HCT116 (cell line): ENCODE results near the gene LMBR1L. TPM values are rescaled to one million over a fixed set of nuclear protein-coding genes. Genes with fewer than 3 reads are reported as not detected.

ENCODE experiments used
- ATAC-seq: fragments of 200-7000 bp; cut with Tn5 transposase; 2 replicates; pipeline ENCODE4 v1.9.1; 2020; ENCODE audit warnings: mild to moderate bottlenecking, moderate library complexity
- BruUV-seq: library from RNA; stranded (reverse); fragments of 400-500 nt; replicated peaks from 2 replicates; lab custom pipeline; 2021; lab: Mats Ljungman, UMichigan
- CTCF ChIA-PET: fragments of 300-600 bp; sonication (Branson Sonifier 250); formaldehyde crosslinking; loops from one replicate; lab custom pipeline; 2021; ENCODE audit warnings: antibody characterized with exemption; lab: Charles Lee
- POLR2A ChIA-PET: fragments of 300-600, 350-600 bp; sonication (Branson Sonifier 250); formaldehyde crosslinking; loops from one replicate; lab custom pipeline; 2021; ENCODE audit warnings: antibody characterized with exemption; lab: Charles Lee
- RAD21 ChIA-PET, 2 experiments: fragments of 300-600 bp; sonication (Branson Sonifier 250); formaldehyde crosslinking; loops; one replicate each; lab custom pipeline; 2023; ENCODE audit warnings: low total read pairs in 2 of 2; ENCODE audit not compliant: uncharacterized antibody in 2 of 2, unreplicated experiment in 2 of 2, low non-redundant PET in 1 of 2; lab: Charles Lee
- DNase-seq: peaks from one replicate; pipeline ENCODE4 v3.0.0-alpha.2; 2010; ENCODE audit warnings: low read depth, low spot score
- H2AFZ ChIP-seq: fragments of 200-600 bp; shearing (Covaris generic), sonication (generic); 2 replicates; pipeline ENCODE4 v1.6.1; 2017; ENCODE audit warnings: low read depth, mixed run types, mixed read lengths, antibody characterized with exemption, low read length; ENCODE audit not compliant: poor library complexity, severe bottlenecking
- H3K27ac ChIP-seq: 2 replicates; pipeline ENCODE4 v1.5.1; 2012; ENCODE audit warnings: low read depth, low read length
- H3K27me3 ChIP-seq: fragments of 200-600 bp; sonication (generic); 2 replicates; pipeline ENCODE4 v1.6.1; 2016; ENCODE audit warnings: mixed run types, low read length, mixed read lengths; ENCODE audit not compliant: insufficient read depth
- H3K36me3 ChIP-seq, 2 experiments: fragments of 200-500 bp in 1 of 2; fragments of 200-600 bp in 1 of 2; sonication (Bioruptor generic) in 1 of 2; sonication (generic) in 1 of 2; 2 replicates each; pipeline versions ENCODE4 v1.5.1 to v1.6.1; 2014 to 2016; ENCODE audit warnings: low read length in 2 of 2, inconsistent platforms in 1 of 2, mixed read lengths in 1 of 2, mixed run types in 1 of 2; ENCODE audit not compliant: insufficient read depth in 2 of 2, control insufficient read depth in 1 of 2
- H3K4me1 ChIP-seq, 2 experiments: fragments of 200-600 bp in 1 of 2; sonication (generic) in 1 of 2; 2 replicates each; pipeline versions ENCODE4 v1.5.1 to v1.6.1; 2012 to 2017; ENCODE audit warnings: low read length in 2 of 2, inconsistent platforms in 1 of 2, mild to moderate bottlenecking in 1 of 2, mixed read lengths in 1 of 2, mixed run types in 1 of 2, moderate library complexity in 1 of 2; ENCODE audit not compliant: insufficient read depth in 2 of 2, control insufficient read depth in 1 of 2
- H3K4me2 ChIP-seq: fragments of 200-600 bp; sonication (generic); 2 replicates; pipeline ENCODE4 v1.6.1; 2017; ENCODE audit warnings: mixed run types, low read length, mixed read lengths
- H3K4me3 ChIP-seq, 2 experiments: fragments of 200-600 bp in 1 of 2; sonication (generic) in 1 of 2; replicated peaks in 1 of 2; 2 replicates each; pipeline ENCODE4 v1.5.1; 2011 to 2016; ENCODE audit warnings: low read length in 2 of 2, control low read depth in 1 of 2, low read depth in 1 of 2, mild to moderate bottlenecking in 1 of 2, mixed read lengths in 1 of 2, mixed run types in 1 of 2
- H3K79me2 ChIP-seq: fragments of 200-600 bp; sonication (generic); 2 replicates; pipeline ENCODE4 v1.6.1; 2017; ENCODE audit warnings: mild to moderate bottlenecking, mixed run types, low read length, moderate library complexity, mixed read lengths; ENCODE audit not compliant: insufficient read depth
- H3K9ac ChIP-seq: fragments of 200-600 bp; sonication (generic); 2 replicates; pipeline ENCODE4 v1.6.1; 2016; ENCODE audit warnings: low read length, mixed read lengths
- H3K9me2 ChIP-seq: fragments of 200-600 bp; sonication (generic), shearing (Covaris generic); 2 replicates; pipeline ENCODE4 v1.6.1; 2017; ENCODE audit warnings: mixed run types, mild to moderate bottlenecking, moderate library complexity; ENCODE audit not compliant: insufficient read depth
- H3K9me3 ChIP-seq, 2 experiments: fragments of 200-500 bp in 1 of 2; fragments of 200-600 bp in 1 of 2; sonication (Bioruptor generic) in 1 of 2; sonication (generic) in 1 of 2; 2 replicates each; pipeline ENCODE4 v1.6.1; 2014 to 2017; ENCODE audit warnings: low read length in 2 of 2, mixed read lengths in 2 of 2, inconsistent platforms in 1 of 2, low read depth in 1 of 2, mild to moderate bottlenecking in 1 of 2, mixed run types in 1 of 2, moderate library complexity in 1 of 2; ENCODE audit not compliant: control insufficient read depth in 1 of 2, insufficient read depth in 1 of 2
- H4K20me1 ChIP-seq: fragments of 200-600 bp; sonication (generic), shearing (Covaris generic); 2 replicates; pipeline ENCODE4 v1.6.1; 2017; ENCODE audit warnings: mixed run types, mild to moderate bottlenecking, moderate library complexity; ENCODE audit not compliant: insufficient read depth
- ATF3 ChIP-seq: IDR thresholded peaks from 2 replicates; pipeline ENCODE4 v1.6.1; 2012
- CTCF ChIP-seq, 3 experiments: fragments of 200-600 bp in 1 of 3; sonication (generic) in 1 of 3; IDR thresholded peaks in 2 of 3; conservative IDR thresholded peaks in 1 of 3; 2 replicates each; pipeline ENCODE4 v1.5.1; 2012 to 2017; ENCODE audit warnings: low read depth in 2 of 3, low read length in 2 of 3, antibody characterized with exemption in 1 of 3, borderline replicate concordance in 1 of 3, control low read depth in 1 of 3, mild to moderate bottlenecking in 1 of 3, mixed read lengths in 1 of 3, mixed run types in 1 of 3, moderate library complexity in 1 of 3; ENCODE audit not compliant: insufficient read depth in 1 of 3
- ELF1 ChIP-seq: IDR thresholded peaks from 2 replicates; pipeline ENCODE4 v1.6.1; 2012; ENCODE audit warnings: low read depth, borderline replicate concordance
- EZH2phosphoT487 ChIP-seq: fragments of 200-600 bp; IDR thresholded peaks from 2 replicates; pipeline ENCODE4 v1.6.1; 2018; ENCODE audit warnings: antibody characterized with exemption, borderline replicate concordance
- FOSL1 ChIP-seq: IDR thresholded peaks from 2 replicates; pipeline ENCODE4 v1.6.1; 2012; ENCODE audit warnings: low read depth
- MAX ChIP-seq: IDR thresholded peaks from 2 replicates; pipeline ENCODE4 v1.6.1; 2012
- REST ChIP-seq: IDR thresholded peaks from 2 replicates; pipeline ENCODE4 v1.6.1; 2012; ENCODE audit warnings: low read depth
- ZBTB33 ChIP-seq: IDR thresholded peaks from 2 replicates; pipeline ENCODE4 v1.6.1; 2011; ENCODE audit warnings: mild to moderate bottlenecking, low read length, moderate library complexity; ENCODE audit not compliant: insufficient replicate concordance; ENCODE audit errors: extremely low read depth
- ZNF274 ChIP-seq: fragments of 200-500 bp; sonication (Bioruptor generic); IDR thresholded peaks from 2 replicates; pipeline ENCODE4 v1.6.1; 2014; ENCODE audit warnings: mild to moderate bottlenecking, low read depth, low read length, inconsistent platforms
- intact Hi-C: fragments of 100-400 bp; cut with micrococcal nuclease; formaldehyde crosslinking; loops from 2 replicates; pipeline ENCODE4 v1.10.0; 2022
- total RNA-seq: library from RNA; stranded (reverse); gene quantifications from one replicate; pipeline ENCODE4 v1.2.1, GENCODE V29; 2021; ENCODE audit not compliant: unreplicated experiment

Gene LMBR1L
- total RNA-seq, 1 experiment from 2014 or later = 44.4 TPM

- H3K4me1 ChIP-seq = peaks cover 0 to 4% of the 10 kb centered on the region in 2 experiments; a peak in 1 of 4 replicates
- no peak overlapping the region for H3K4me3 ChIP-seq
- RAD21 ChIA-PET = no interaction called here
- DNase-seq (no peak), ATAC-seq (no peak)
- no peaks in the 10 kb centered on the region for H3K9me2 ChIP-seq
- H4K20me1 ChIP-seq = no peaks in the 10 kb centered on the region
- no peak overlapping the region for H2AFZ ChIP-seq
- no TSS peak for BruUV-seq
- H3K36me3 ChIP-seq = peaks cover 63 to 80% of the 10 kb centered on the region in 2 experiments
- H3K4me2 ChIP-seq = no peak overlapping the region
- no peak overlapping the region for H3K27ac ChIP-seq
- H3K9me3 ChIP-seq = no peaks in the 10 kb centered on the region
- H3K79me2 ChIP-seq = peaks cover 33% of the 10 kb centered on the region; the same call in 1 of the 2 replicates
- no peaks in the 10 kb centered on the region for H3K27me3 ChIP-seq
- POLR2A ChIA-PET = no interaction called here
- TF ChIP-seq EZH2phosphoT487 = no peak
- TF ChIP-seq ELF1 = no peak
- no peak for TF ChIP-seq CTCF (IDR thresholded peaks at IDR 0.05 in 2 of 3, conservative IDR thresholded peaks at IDR 0.05 in 1 of 3; ENCODE audit: borderline replicate concordance in 1 of 3, insufficient read depth in 1 of 3, low read depth in 2 of 3, low read length in 2 of 3)
- no peak for TF ChIP-seq ZNF274
- no peak for TF ChIP-seq MAX
- no peak for TF ChIP-seq ATF3
- TF ChIP-seq REST = no peak
- no peak for TF ChIP-seq ZBTB33
- no peak for TF ChIP-seq FOSL1
- H3K9ac ChIP-seq = no peak overlapping the region
- CTCF ChIA-PET = no interaction called here
- intact Hi-C loops = no loop called here
Observed at GRCh38 chr12:49048953-49049352, 61.7 kb downstream of the LMBR1L start.
